WTC11 (cell line): ENCODE results near the gene FBLN7.

ENCODE experiments used
- ESRRA ChIP-seq: sonication (generic); formaldehyde crosslinking; IDR thresholded peaks from 2 replicates; pipeline ENCODE4 v1.8.1; 2022; ENCODE audit warnings: mild to moderate bottlenecking, missing genetic modification reagents, borderline replicate concordance
- FOXJ3 ChIP-seq: sonication (generic); formaldehyde crosslinking; IDR thresholded peaks from 2 replicates; pipeline ENCODE4 v1.9.0; 2021; ENCODE audit warnings: missing genetic modification reagents, mild to moderate bottlenecking, borderline replicate concordance
- ZNF263 ChIP-seq: sonication (generic); formaldehyde crosslinking; IDR thresholded peaks from 2 replicates; pipeline ENCODE4 v1.8.1; 2022; ENCODE audit warnings: low read depth, mild to moderate bottlenecking, moderate library complexity, missing genetic modification reagents
- TF ChIP-seq, protein P1 (sequence below): fragments of 200-600 bp; IDR thresholded peaks from 2 replicates; pipeline ENCODE4 v1.8.0; 2022; ENCODE audit warnings: antibody characterized with exemption

DNA sequence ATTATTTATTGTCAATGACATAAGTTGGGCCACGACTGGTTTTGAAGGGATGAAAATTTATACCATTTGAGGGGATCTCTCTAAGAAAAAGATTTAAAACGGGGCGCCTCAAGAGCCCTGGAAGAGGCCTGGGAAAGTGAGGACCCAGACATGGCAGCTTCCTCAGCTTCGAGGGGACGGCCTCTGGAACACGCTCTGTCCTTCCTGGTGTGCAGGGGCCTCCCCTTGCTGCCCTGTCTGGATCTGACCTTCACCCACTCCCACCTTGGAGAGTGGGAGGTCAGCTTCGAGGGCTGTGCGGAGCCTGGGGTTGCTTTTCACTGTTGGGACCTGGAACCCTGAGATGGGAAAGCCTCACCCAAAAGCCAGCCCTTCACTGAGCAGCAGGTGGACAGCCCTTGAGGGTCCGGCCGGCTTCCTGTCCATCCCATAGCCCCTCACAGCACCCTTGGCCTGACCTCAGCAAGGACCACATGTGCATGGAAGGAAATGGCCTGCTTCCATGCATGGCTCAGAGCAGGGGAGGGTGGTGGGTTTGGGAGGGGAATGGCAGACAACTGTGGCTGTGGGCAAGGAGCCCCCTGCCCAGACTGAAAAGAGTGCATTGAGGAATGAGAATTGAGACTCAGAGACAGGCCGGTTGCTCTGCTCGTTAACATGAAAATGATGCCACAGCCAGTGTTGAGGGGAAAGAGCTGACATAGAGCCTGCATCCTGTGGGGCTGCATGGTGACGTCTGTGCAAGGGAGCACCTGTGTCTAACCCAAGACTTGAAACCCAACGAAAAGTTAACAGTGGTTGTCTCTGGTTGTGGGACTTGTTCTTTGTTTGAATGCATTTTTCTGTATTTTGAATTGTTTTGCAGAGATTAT, 16.3 kb downstream of the FBLN7 start:
- TF ChIP-seq ESRRA (CRISPR knock-in tag) (no peak), ZNF263 (CRISPR knock-in tag) (no peak), FOXJ3 (CRISPR knock-in tag) (no peak)
- TF ChIP-seq, protein P1, sequence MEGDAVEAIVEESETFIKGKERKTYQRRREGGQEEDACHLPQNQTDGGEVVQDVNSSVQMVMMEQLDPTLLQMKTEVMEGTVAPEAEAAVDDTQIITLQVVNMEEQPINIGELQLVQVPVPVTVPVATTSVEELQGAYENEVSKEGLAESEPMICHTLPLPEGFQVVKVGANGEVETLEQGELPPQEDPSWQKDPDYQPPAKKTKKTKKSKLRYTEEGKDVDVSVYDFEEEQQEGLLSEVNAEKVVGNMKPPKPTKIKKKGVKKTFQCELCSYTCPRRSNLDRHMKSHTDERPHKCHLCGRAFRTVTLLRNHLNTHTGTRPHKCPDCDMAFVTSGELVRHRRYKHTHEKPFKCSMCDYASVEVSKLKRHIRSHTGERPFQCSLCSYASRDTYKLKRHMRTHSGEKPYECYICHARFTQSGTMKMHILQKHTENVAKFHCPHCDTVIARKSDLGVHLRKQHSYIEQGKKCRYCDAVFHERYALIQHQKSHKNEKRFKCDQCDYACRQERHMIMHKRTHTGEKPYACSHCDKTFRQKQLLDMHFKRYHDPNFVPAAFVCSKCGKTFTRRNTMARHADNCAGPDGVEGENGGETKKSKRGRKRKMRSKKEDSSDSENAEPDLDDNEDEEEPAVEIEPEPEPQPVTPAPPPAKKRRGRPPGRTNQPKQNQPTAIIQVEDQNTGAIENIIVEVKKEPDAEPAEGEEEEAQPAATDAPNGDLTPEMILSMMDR, result no peak
